ENCODE results near the gene SLC9A5.

The SLC9A5 gene

GRCh38 chr16:67249178-67250044, 632 bp downstream of the SLC9A5 start:
- TF ChIP-seq TCF4 (CRISPR knock-in tag; IDR thresholded peaks at IDR 0.05; ENCODE audit: borderline replicate concordance): no peak
- TF ChIP-seq BACH2 (CRISPR knock-in tag; IDR thresholded peaks at IDR 0.05; ENCODE audit: borderline replicate concordance): no peak
- TF ChIP-seq RARB (CRISPR knock-in tag; IDR thresholded peaks at IDR 0.05): no peak
- TF ChIP-seq, protein P1, sequence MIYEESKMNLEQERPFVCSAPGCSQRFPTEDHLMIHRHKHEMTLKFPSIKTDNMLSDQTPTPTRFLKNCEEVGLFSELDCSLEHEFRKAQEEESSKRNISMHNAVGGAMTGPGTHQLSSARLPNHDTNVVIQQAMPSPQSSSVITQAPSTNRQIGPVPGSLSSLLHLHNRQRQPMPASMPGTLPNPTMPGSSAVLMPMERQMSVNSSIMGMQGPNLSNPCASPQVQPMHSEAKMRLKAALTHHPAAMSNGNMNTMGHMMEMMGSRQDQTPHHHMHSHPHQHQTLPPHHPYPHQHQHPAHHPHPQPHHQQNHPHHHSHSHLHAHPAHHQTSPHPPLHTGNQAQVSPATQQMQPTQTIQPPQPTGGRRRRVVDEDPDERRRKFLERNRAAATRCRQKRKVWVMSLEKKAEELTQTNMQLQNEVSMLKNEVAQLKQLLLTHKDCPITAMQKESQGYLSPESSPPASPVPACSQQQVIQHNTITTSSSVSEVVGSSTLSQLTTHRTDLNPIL (CRISPR knock-in tag; IDR thresholded peaks at IDR 0.05; ENCODE audit: low read depth): no peak
- no peak for TF ChIP-seq TOX (CRISPR knock-in tag; IDR thresholded peaks at IDR 0.05; ENCODE audit: borderline replicate concordance)
- TF ChIP-seq SNAI2 (CRISPR knock-in tag; IDR thresholded peaks at IDR 0.05): no peak
- no peak for TF ChIP-seq ZNF70 (CRISPR knock-in tag; IDR thresholded peaks at IDR 0.05)
- no peak for TF ChIP-seq ZFP3 (CRISPR knock-in tag; IDR thresholded peaks at IDR 0.05)
- no peak for TF ChIP-seq ZC3H10 (CRISPR knock-in tag; IDR thresholded peaks at IDR 0.05)
- TF ChIP-seq ARNTL (CRISPR knock-in tag; IDR thresholded peaks at IDR 0.05; ENCODE audit: borderline replicate concordance, low read depth): no peak
- TF ChIP-seq ZNF8 (CRISPR knock-in tag; IDR thresholded peaks at IDR 0.05): no peak
- TF ChIP-seq, protein P2, sequence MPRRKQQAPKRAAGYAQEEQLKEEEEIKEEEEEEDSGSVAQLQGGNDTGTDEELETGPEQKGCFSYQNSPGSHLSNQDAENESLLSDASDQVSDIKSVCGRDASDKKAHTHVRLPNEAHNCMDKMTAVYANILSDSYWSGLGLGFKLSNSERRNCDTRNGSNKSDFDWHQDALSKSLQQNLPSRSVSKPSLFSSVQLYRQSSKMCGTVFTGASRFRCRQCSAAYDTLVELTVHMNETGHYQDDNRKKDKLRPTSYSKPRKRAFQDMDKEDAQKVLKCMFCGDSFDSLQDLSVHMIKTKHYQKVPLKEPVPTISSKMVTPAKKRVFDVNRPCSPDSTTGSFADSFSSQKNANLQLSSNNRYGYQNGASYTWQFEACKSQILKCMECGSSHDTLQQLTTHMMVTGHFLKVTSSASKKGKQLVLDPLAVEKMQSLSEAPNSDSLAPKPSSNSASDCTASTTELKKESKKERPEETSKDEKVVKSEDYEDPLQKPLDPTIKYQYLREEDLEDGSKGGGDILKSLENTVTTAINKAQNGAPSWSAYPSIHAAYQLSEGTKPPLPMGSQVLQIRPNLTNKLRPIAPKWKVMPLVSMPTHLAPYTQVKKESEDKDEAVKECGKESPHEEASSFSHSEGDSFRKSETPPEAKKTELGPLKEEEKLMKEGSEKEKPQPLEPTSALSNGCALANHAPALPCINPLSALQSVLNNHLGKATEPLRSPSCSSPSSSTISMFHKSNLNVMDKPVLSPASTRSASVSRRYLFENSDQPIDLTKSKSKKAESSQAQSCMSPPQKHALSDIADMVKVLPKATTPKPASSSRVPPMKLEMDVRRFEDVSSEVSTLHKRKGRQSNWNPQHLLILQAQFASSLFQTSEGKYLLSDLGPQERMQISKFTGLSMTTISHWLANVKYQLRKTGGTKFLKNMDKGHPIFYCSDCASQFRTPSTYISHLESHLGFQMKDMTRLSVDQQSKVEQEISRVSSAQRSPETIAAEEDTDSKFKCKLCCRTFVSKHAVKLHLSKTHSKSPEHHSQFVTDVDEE (CRISPR knock-in tag; IDR thresholded peaks at IDR 0.05): no peak
- no peak for TF ChIP-seq ISL1 (CRISPR knock-in tag; IDR thresholded peaks at IDR 0.05)
- TF ChIP-seq OSR1 (CRISPR knock-in tag; IDR thresholded peaks at IDR 0.05): no peak
- no peak for ATAC-seq

DNA sequence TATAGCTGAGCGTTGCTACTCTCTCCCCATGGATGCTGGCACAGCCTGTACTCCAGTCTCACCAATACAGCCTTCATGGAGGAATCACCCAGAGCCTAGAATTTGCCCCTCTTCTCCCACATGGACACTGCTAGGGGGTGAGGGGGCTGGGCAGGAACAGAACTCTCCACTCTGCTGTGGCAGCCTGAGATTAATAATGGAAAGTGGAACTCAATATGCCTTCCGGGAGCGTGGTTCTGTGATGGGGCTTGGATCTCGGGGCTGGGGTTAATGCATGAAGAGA, 1.2 kb downstream of the SLC9A5 start:
- no peak for TF ChIP-seq GLIS3 (CRISPR knock-in tag; IDR thresholded peaks at IDR 0.05)
- TF ChIP-seq TCF4 (CRISPR knock-in tag; IDR thresholded peaks at IDR 0.05; ENCODE audit: borderline replicate concordance): no peak
- ATAC-seq: no peak

- ATAC-seq: no peak
- TF ChIP-seq CSDC2 (CRISPR knock-in tag; IDR thresholded peaks at IDR 0.05): no peak
- TF ChIP-seq ZNF70 (CRISPR knock-in tag; IDR thresholded peaks at IDR 0.05): no peak
- no peak for TF ChIP-seq ISL1 (CRISPR knock-in tag; IDR thresholded peaks at IDR 0.05)
- TF ChIP-seq ZNF8 (CRISPR knock-in tag; IDR thresholded peaks at IDR 0.05): no peak
- no peak for TF ChIP-seq TOX (CRISPR knock-in tag; IDR thresholded peaks at IDR 0.05; ENCODE audit: borderline replicate concordance)
- TF ChIP-seq, protein P1 (CRISPR knock-in tag; IDR thresholded peaks at IDR 0.05; ENCODE audit: low read depth): no peak
- no peak for TF ChIP-seq POU6F1 (CRISPR knock-in tag; IDR thresholded peaks at IDR 0.05; ENCODE audit: borderline replicate concordance, low read depth)
- no peak for TF ChIP-seq ZFP3 (CRISPR knock-in tag; IDR thresholded peaks at IDR 0.05)
- no peak for TF ChIP-seq ARNTL (CRISPR knock-in tag; IDR thresholded peaks at IDR 0.05; ENCODE audit: borderline replicate concordance, low read depth)
- no peak for TF ChIP-seq RARB (CRISPR knock-in tag; IDR thresholded peaks at IDR 0.05)
- no peak for TF ChIP-seq SNAI2 (CRISPR knock-in tag; IDR thresholded peaks at IDR 0.05)
- TF ChIP-seq TCF4 (CRISPR knock-in tag; IDR thresholded peaks at IDR 0.05; ENCODE audit: borderline replicate concordance): no peak
- TF ChIP-seq ESRRG (CRISPR knock-in tag; IDR thresholded peaks at IDR 0.05): no peak
- no peak for TF ChIP-seq GLIS3 (CRISPR knock-in tag; IDR thresholded peaks at IDR 0.05)
Observed at GRCh38 chr16:67252609-67253497, 4.1 kb downstream of the SLC9A5 start.

Data from SK-N-SH treated with all-trans-retinoic acid at 6 μM for 48 hours (cell line).